Stimulated activated CD4-positive, alpha-beta T cell treated with anti-CD3 and anti-CD28 coated beads, Interleukin-2, amount 100 ng/mL, for 4 hours (primary cell): ENCODE data around the gene GDAP2.
"Not testable (repeated sequence)": the region's sequence is repeated elsewhere in the genome, so short reads cannot be mapped to it uniquely, and the experiment has no call there.

ENCODE experiments used
- DNase-seq: peaks from one replicate; pipeline ENCODE4 v3.0.0-alpha.2; 2020; ENCODE audit warnings: low read depth

Gene GDAP2, protein sequence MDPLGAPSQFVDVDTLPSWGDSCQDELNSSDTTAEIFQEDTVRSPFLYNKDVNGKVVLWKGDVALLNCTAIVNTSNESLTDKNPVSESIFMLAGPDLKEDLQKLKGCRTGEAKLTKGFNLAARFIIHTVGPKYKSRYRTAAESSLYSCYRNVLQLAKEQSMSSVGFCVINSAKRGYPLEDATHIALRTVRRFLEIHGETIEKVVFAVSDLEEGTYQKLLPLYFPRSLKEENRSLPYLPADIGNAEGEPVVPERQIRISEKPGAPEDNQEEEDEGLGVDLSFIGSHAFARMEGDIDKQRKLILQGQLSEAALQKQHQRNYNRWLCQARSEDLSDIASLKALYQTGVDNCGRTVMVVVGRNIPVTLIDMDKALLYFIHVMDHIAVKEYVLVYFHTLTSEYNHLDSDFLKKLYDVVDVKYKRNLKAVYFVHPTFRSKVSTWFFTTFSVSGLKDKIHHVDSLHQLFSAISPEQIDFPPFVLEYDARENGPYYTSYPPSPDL

DNA sequence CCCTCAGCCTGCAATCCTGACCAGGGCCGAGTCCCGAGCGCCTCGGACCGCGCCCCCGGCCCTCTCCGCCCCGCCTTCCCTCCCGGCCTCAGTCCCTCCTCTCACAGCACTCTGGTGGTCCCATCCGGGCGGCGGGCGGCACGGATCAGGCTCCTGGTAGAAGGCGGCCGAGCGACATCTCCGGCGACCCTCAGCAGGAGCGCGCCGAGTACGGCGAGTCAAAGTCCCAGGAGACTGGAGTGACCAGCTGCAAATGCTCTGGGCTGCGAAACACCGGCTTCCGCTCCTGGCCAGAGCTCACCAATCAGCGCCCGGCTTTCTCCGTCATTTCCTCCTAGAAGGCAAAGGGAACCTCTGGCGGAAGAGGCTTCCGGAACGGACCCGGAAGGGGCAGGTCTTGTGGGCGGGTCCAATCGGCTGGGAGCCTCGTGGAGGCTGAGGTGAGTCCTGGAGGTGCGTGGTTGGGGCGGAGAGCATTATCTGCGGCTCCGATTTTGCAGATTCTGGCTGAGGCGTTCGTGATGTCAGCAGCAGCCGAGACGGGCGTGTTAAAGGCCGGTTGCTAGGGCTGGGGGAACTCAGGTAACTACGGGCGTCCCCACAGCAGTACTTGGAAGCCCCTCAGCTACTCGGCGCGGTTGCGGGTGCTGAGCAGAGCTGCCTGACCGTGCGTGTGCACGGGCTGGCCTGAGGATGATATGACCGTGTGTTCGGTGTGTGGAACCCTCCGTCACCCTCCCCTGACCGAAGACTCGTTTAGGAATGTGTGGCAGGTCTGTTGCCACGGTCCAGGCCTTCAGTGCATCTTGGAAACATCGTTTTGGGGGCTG, at the start of gene GDAP2, which contains the start of gene WDR3:
Gene GDAP2 (minus strand): TSS at position 279 of the 830 bp plus-strand sequence. CDS start 9,264 bp downstream, outside the sequence.
Gene WDR3 (plus strand): TSS at position 397 of the 830 bp plus-strand sequence. CDS start 3,581 bp downstream, outside the sequence.
- DNase-seq = peak; percentile 95

DNA sequence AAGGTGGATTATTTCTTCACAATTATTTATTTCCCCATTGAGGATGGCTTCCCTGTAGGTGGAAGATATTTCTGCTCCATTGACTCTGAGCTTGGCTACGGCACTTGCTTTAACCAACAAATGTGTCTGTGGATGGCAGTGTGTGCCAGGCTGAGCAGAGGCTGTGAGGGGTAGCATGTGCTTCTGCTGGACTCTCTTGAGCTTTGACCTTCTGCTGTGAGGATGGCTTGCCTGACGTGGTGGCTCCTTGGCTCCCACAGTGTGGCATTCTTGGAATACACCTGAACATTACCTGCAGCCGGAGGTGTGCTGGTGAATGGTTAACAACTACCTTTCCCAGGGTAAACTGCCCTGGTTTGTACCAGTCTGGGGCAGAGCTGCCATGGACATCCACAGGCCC, 47.0 kb upstream of the GDAP2 start:
- DNase-seq = no peak

DNA sequence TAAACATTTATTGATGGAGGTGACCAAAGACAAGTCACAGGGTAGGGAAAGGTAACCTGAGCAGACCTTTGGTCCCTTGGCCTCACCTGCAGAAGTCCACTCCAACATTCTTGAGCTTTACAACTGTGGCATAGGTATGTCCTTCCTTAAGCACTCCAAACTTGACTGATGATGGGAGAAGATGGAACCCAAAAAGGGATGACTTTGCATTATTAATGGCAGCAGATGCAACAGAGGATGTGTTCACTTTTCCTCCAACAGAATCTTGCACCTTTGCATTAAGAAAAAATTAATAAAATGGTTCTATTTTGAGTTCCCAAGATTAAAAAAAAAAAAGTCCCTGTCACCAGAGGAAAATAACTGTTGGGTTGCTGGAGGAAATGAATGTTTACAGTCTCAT, 42.4 kb upstream of the GDAP2 start:
- no peak for DNase-seq

DNA sequence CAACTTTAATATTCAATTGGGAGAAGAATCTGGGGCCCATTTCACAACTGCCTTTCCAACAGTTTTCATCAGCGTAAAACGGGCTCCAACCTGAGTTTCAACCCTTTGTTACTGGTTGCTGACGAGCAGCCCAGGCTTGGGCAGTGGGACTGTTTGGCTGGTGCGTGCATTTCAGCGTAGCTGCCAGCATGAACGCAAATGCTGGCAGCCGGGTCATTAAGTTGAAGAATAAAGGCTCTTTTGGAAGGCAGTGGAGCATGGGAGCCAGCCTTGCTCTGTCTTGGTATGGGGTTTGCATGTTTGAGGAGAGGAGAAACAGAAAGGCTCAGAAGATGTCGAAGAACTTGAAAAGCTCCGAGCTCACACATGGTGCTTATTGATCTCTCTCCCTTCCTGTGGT, 40.8 kb upstream of the GDAP2 start:
- no peak for DNase-seq

DNA sequence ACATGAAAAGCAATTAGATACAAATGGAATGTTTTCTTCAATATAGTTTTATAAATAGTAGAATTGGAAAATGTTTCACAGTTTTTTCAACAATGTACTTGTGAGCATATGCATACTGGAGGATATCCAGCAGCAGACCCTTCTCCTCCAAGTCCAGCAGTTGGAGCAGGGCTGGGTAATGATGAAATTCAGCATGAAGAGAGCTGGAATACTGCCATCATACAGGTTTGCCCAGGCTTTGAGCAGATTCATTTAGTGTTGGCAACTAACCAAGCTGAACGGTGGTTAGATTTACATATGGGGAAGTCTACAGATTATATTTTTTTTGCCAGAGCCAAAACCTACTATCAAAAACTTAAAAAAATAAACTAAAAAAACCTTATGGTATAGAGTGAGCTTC, 38.5 kb upstream of the GDAP2 start:
- DNase-seq = no peak

DNA sequence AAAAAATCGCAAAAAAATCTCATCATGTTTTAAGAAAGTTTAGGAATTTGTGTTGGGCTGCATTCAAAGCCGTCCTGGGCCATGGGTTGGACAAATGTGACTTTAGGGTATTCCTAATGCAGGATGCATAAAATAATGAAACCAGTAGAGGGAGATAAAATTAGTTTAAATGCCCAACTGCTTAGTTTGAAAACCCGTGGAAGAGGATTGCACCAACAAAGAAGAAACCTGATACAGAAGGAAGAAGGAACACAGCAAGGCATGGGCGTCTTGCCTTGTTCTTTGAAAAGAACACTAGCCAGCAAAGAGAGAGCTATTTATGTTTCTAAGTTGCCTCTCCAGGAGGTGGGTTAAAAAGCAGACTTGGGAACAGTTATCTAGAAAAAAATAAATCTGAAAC, 38.1 kb upstream of the GDAP2 start:
- no peak for DNase-seq

DNA sequence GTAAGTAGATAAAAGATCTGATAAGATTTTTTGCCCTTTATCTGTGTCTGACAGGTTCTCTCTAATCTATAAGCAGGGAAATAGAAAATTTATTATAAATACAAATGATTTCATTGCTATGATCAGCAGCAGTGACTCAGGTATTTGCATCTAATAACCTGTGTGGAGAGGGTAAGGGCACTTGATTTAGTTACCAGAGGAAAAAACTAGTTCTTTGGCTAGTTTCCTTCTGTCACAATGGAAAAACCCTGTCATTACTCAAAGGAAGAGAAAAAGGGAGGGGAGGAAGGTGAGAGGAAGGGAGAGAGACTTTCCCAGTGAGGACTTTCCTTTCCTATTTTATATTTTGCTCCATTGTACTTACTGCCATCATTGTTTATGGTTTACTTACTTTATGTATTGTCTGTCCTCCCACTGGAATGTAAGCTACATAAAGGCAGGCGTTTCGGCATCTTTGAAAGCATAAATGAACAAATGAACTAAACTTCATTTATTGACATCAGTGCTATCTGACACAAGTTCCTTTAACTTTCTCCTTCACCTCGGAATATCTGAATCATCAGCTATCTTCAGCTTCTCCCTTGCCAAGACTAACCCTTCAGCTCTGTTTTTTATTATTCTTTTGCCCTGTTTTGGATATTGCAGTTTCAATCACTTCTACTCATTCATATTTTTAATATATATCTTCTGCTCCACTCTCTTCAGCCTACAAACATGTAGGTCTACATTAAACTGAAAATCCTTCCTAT, 35.0 kb upstream of the GDAP2 start:
- no peak for DNase-seq

DNA sequence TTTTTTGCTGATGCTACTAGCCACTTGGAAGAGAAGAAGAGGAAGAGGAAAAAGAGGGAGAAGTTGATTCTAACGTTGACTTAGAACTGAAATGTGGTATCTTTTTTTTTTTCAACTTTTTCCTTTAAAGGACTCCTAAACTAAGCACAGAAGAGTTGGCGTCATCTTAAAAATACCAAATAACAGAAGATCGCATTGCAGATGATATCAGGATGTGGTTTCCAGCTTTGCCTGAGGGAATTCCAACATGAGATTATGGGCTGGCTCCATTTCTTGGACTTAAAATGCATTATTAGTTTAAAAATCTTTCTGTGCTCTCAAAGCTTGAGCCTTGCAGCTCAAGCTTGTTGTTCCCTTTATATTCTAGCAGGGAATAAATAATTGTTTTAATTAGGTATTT, 29.9 kb upstream of the GDAP2 start:
- no peak for DNase-seq

DNA sequence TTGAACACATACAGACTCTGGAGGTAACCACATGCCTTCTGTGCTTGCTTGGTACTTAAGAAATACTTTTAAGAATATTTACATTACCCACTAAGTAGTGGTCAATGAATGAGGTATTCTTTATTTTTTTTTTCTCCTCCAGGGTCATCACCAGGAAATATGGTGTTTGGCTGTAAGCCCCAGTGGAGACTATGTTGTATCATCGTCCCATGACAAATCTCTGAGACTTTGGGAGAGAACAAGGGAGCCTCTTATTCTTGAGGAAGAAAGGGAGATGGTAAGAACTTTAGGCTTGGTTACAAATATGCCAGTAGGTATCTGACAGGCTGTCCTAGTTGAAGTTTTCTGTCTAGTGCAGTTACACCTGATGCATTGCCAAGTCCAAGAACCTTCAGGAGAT, 23.0 kb upstream of the GDAP2 start:
- no peak for DNase-seq

DNA sequence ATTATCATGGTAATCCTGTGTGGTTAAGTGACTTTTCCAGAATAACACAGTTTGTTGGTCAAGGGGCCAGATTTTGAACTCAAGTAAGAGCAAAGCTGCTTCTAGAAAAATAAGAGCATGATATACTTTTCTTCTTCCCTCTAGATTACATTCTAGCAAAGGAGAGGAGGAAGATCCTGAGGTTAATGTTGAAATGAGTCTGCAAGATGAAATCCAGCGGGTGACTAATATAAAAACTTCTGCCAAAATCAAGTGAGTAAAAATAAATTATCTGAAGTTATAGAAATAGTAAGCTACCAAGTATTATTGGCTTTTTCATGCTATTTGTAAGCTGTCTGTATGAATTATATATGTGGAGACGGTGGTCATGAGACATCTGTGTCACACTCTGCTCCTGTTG, 12.9 kb upstream of the GDAP2 start:
- no peak for DNase-seq

DNA sequence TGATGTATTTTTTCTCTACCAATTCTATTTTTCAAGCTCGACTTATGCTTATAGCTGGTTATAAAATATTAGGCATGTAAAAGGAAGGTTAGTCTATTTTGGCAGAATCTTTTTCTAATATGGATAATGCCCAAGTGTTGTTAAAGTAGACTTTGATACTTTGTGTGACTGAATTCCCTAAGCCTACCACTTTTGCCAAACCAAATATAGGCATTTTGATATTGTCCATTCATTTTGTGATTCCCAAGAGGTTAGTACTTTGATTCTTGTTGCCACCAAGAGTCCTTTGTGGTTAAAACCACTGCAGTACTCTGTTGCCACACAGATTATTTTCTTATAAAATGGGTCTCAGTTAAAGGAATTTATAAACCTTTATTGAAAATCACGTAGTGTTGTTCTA, 4.3 kb upstream of the GDAP2 start:
- no peak for DNase-seq

DNA sequence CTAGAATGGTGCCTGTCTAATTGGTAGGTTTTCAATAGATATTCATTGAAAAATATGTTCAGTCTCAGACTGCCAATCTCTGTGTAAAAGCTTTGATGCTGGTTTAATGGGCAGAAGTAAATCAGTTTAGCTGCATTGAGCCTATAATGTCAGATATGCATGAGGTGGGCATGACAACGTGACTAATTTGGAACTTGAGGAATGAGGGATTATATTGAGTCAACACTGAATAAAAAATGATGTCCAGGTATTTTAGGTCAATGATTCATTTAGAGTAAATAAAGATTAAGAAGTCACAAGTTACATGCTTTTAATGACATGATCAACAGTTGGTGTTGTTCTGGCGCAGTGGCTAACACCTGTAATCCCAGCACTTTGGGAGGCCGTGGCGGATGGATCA, 3.2 kb upstream of the GDAP2 start:
- no peak for DNase-seq

DNA sequence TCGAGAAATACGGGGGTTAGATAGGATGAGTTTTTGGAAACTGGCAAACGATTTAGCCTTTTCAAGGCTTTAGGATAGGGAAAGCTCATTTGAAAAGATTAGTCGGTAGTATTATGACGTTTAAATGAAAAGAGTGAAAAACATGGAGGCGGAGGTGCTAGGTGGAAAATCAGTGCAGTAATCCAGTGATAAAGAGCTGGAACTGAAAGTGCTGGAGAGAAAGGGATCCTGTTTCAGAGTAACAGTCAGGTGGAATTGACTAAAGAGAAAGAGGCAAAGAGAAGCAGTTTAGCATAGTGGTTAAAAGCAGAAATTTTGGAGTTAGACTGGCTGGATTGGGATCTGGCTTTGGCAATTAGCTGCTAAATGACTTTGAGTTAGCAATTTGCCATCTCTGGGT, 1.1 kb upstream of the GDAP2 start:
- DNase-seq = no peak

DNA sequence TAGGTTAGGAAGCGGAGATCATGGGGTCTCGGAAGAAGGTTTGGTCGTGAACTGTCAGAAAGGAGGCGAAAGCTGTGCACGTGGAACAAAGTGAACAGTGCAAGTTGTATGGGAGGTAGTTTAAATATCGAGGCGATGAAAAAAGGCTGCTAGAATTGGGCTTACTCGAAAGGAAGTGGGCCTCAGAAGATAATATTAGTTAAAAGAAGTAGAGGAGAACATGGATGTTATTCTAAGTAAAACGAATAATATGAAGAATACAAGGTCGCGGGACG, 689 bp upstream of the GDAP2 start:
- DNase-seq = no peak

DNA sequence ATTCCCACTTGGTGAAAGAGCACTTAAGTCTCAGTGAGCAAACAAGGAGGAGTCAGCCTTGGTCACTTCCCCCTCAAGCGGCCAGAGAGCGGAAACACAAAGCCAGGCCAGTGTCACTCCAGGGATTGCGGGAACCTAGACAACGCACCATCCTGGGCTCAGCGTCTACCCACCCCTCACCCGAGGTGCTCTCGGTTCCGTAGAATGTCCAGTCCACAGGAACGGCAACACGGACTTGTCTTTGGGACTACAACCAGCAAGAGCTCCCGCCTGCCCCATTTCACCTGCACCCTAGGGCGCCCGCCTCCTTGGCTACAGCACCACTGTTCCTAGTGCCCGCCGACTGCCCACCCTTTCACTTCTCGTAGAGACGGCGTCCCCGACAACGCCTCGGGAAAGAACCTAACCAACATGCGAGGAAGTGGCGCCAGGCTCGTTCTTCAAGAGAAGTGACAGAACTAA, 509 bp downstream of the GDAP2 start:
- DNase-seq = peak; percentile 9

DNA sequence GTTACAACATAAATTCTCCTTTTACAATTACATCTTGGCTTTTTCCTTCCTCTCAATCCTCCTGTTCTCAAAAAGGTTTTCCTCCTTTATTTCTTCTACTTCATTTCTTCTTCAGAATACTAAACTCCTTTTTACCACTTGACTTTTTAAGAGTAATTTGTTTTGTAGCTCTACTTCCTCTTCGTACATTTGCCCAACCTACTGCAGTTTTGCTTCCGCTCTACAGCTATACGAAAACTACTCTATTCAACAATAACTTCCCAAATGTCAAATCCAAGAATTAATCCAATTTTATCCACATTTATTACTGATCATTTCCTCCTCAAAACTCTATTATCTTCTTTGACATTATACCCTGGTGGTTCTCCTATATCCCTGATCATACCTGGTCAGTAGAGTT, 3.4 kb downstream of the GDAP2 start:
- no peak for DNase-seq

DNA sequence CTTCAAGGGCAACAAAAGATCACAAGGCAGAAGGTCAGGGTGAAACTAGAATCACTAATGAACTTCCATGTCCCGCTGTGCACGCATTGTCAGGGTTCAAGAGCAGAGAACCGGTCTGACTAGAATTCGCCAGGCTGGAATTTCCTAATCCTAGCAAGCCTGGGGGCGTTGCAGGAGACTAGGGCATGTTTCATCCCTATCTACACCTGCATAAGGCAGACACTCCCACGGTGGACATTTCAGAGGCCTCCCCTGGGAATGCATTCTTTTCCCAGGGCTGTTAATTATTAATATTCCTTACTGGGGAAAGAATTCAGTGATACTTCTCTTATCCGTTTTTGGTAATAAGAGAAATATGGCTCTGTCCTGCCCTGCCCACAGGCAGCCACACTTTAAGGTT, 6.7 kb downstream of the GDAP2 start:
- DNase-seq = not testable (repeated sequence)

DNA sequence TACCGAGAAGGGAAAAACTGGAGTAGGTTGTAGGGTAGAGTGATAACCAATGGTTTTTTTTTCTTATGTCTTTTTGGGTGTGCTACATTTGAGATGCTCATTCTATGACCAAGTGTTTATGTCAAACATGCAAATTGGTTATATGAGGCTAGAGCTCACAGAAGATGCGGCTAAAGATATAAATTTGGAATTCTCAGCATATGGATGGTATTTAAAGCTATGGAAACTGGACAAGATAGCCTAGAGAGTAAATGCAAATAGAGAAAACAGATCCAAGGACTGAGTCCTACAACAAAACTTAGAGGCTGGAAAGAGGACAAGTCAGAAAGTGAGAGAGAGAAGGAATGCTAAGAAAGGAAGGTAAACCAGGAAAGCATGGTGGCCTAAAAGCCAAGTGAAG, 7.4 kb downstream of the GDAP2 start:
- DNase-seq = no peak

DNA sequence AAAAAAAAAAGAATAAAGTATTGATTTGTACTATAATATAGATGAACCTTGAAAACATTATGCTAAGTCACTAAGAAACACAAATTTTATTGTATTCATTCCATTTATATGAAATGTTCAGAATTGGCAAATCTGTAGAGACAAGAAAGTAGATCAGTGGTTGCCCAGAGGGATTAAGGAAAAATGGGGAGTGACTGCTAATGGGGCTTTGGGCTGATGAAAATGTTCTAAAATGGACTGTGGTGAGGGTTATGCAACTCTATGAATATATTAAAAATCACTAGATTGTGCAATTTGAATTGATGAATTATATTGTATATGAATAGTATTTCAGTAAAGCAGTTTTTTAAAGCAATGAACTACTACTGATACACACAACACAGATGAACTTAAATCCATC, 10.0 kb downstream of the GDAP2 start:
- no peak for DNase-seq

DNA sequence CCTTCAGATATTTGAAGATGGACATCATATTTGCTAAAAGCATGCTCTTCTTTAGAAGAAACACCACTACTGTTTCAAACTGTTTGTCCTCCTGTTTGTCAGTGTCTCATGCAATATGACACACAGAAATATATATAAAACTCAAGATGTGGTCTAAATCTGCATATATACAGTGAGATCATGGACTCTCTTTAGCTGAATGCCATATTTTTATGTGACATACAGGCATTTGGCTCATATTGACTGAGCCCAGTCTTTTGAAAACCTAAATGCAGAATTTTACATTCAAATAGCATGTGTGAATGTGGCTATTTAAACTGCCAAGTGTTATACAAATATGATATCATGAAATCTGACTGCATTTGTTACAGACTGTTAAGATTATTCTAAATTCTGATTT, 18.4 kb downstream of the GDAP2 start:
- DNase-seq = no peak

DNA sequence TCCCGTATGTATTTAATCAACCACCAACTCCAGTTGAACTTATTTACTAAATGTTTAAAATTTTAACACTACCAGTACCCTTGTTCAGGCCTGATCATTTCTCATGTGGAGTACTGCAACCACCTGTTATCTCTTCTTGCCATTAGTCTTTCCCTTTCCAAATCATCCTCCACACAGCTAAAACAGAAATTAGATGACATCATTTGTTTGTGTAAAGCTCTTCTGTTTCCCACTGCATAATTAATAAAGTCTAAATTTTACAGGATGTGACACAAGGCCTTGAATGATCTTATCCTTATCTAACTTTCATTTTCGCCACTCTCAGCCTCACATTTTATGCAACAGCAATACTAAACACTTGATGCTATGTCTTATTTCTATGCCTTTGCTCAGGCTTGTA, 24.4 kb downstream of the GDAP2 start:
- DNase-seq = no peak

DNA sequence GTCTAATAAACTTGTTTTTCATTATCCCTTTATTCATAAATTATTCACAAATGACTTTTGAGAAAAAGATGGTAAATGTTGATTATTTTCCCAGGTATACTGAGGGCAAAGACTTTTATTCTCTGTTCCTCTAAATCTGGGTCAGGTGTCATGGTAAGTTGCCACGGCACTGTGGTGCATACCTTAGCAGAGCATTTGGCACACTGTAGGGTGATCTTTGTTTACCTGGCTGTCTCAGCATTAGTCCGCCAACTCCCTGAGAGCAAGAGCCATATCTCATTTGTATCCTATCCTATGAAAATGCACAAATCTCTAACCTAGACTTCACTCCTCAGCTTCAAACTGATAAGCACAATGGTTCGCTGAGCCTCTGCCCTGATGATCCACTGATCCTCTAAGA, 24.9 kb downstream of the GDAP2 start:
- no peak for DNase-seq

DNA sequence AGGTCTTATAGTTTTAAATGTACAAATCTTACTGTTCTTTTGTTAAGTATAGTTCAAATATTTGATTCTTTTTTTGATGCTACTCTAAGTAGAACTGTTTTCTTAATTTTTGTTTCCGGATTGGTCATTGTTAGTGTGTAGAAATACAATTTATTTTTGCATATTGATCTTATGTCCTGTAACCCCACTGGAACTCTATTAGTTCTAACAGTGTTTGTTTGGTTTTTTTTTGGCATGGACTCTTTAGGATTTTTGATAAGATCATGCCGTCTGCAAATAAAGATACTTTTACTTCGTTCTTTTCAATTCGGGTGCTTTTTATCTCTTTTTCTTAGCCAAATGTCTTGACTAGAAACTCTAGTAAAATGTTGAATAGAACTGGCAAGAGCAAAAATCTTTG, 26.5 kb downstream of the GDAP2 start:
- no peak for DNase-seq
